ENCODE measurements around the gene ALG2.
A peak's percentile ranks its signal among the peaks of the same experiment; 100 is the strongest.
"Not testable (repeated sequence)": the region's sequence is repeated elsewhere in the genome, so short reads cannot be mapped to it uniquely, and the experiment has no call there.

ALG2 gene

GRCh38 chr9:99237849-99238248 is 16.1 kb upstream of the ALG2 start:
- not testable (repeated sequence) for DNase-seq

- DNase-seq: no peak
Observed at GRCh38 chr9:99237356-99237755, 15.6 kb upstream of the ALG2 start.

GRCh38 chr9:99235926-99236634 is 14.3 kb upstream of the ALG2 start:
- DNase-seq: peak in 1 of 2 donors; percentile 57

GRCh38 chr9:99235069-99235468 is 13.3 kb upstream of the ALG2 start:
- no peak for DNase-seq

GRCh38 chr9:99234618-99235017 is 12.9 kb upstream of the ALG2 start:
- DNase-seq: no peak

GRCh38 chr9:99231711-99232110 is 10.0 kb upstream of the ALG2 start:
- peak in 1 of 2 donors; percentile 24 for DNase-seq

- DNase-seq: no peak
Observed at GRCh38 chr9:99230206-99230605, 8.5 kb upstream of the ALG2 start.

GRCh38 chr9:99226054-99226453 is 4.3 kb upstream of the ALG2 start:
- DNase-seq: no peak

GRCh38 chr9:99224445-99224844 is 2.7 kb upstream of the ALG2 start:
- DNase-seq: no peak

GRCh38 chr9:99222416-99223270 is 901 bp upstream of the ALG2 start:
- DNase-seq: no peak

- no peak for DNase-seq
Observed at GRCh38 chr9:99221266-99221620, 499 bp downstream of the ALG2 start.

GRCh38 chr9:99220011-99220410 is 1.7 kb downstream of the ALG2 start:
- no peak for DNase-seq

GRCh38 chr9:99216073-99216472 is 5.7 kb downstream of the ALG2 start:
- no peak for DNase-seq

- DNase-seq: no peak
Observed at GRCh38 chr9:99213197-99213596, 8.5 kb downstream of the ALG2 start.

GRCh38 chr9:99211746-99212145 is 10.0 kb downstream of the ALG2 start:
- no peak for DNase-seq

- no peak for DNase-seq
Observed at GRCh38 chr9:99210572-99210971, 11.2 kb downstream of the ALG2 start.

GRCh38 chr9:99201603-99202002 is 20.1 kb downstream of the ALG2 start:
- no peak for DNase-seq

- DNase-seq: no peak
Observed at GRCh38 chr9:99199938-99200539, 21.7 kb downstream of the ALG2 start.

- DNase-seq: no peak
Observed at GRCh38 chr9:99197987-99198386, 23.8 kb downstream of the ALG2 start.

GRCh38 chr9:99197124-99197630 is 24.6 kb downstream of the ALG2 start:
- DNase-seq: no peak

- not testable (repeated sequence) for DNase-seq
Observed at GRCh38 chr9:99196484-99196883, 25.3 kb downstream of the ALG2 start.

GRCh38 chr9:99193466-99193821 is 28.3 kb downstream of the ALG2 start:
- no peak for DNase-seq

- DNase-seq: no peak
Observed at GRCh38 chr9:99192786-99193465, 28.8 kb downstream of the ALG2 start.
